Measurements from ENCODE around the gene GSG1L. TPM values are rescaled to one million over a fixed set of nuclear protein-coding genes. Genes with fewer than 3 reads are reported as not detected.

Gene GSG1L
- total and polyA plus RNA-seq, 2 of the 13 experiments (the other 11 are each of a cell fraction or from before 2014, with no cell fraction given), result not detected

GRCh38 chr16:27790546-27791403, 272.7 kb downstream of the GSG1L start (continued):
- TF ChIP-seq ZNF749 (CRISPR knock-in tag; IDR thresholded peaks at IDR 0.05; ENCODE audit: borderline replicate concordance) (no peak), ZNF264 (CRISPR knock-in tag; IDR thresholded peaks at IDR 0.05) (no peak), HCFC1 (IDR thresholded peaks at IDR 0.05; ENCODE audit: low read depth, low read length) (no peak), JDP2 (CRISPR knock-in tag; IDR thresholded peaks at IDR 0.05; ENCODE audit: borderline replicate concordance) (no peak), SRSF1 (optimal IDR thresholded peaks at IDR 0.05; ENCODE audit: low read depth, low read length) (no peak), ATF7 (IDR thresholded peaks at IDR 0.05) (no peak), ATF7 (CRISPR knock-in tag; IDR thresholded peaks at IDR 0.05) (no peak), CTCF (CRISPR knock-in tag; IDR thresholded peaks at IDR 0.05) (no peak), ZNF24 (IDR thresholded peaks at IDR 0.05) (no peak)
- TF ChIP-seq, protein P1, sequence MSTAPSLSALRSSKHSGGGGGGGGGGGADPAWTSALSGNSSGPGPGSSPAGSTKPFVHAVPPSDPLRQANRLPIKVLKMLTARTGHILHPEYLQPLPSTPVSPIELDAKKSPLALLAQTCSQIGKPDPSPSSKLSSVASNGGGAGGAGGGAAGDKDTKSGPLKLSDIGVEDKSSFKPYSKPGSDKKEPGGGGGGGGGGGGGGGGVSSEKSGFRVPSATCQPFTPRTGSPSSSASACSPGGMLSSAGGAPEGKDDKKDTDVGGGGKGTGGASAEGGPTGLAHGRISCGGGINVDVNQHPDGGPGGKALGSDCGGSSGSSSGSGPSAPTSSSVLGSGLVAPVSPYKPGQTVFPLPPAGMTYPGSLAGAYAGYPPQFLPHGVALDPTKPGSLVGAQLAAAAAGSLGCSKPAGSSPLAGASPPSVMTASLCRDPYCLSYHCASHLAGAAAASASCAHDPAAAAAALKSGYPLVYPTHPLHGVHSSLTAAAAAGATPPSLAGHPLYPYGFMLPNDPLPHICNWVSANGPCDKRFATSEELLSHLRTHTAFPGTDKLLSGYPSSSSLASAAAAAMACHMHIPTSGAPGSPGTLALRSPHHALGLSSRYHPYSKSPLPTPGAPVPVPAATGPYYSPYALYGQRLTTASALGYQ (CRISPR knock-in tag; IDR thresholded peaks at IDR 0.05), result no peak
- TF ChIP-seq, protein P2, sequence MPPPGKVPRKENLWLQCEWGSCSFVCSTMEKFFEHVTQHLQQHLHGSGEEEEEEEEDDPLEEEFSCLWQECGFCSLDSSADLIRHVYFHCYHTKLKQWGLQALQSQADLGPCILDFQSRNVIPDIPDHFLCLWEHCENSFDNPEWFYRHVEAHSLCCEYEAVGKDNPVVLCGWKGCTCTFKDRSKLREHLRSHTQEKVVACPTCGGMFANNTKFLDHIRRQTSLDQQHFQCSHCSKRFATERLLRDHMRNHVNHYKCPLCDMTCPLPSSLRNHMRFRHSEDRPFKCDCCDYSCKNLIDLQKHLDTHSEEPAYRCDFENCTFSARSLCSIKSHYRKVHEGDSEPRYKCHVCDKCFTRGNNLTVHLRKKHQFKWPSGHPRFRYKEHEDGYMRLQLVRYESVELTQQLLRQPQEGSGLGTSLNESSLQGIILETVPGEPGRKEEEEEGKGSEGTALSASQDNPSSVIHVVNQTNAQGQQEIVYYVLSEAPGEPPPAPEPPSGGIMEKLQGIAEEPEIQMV (CRISPR knock-in tag; IDR thresholded peaks at IDR 0.05; ENCODE audit: low read depth), result no peak

All from HepG2 (cell line).